ENCODE measurements around the gene CNTN2.

CNTN2 gene

DNA sequence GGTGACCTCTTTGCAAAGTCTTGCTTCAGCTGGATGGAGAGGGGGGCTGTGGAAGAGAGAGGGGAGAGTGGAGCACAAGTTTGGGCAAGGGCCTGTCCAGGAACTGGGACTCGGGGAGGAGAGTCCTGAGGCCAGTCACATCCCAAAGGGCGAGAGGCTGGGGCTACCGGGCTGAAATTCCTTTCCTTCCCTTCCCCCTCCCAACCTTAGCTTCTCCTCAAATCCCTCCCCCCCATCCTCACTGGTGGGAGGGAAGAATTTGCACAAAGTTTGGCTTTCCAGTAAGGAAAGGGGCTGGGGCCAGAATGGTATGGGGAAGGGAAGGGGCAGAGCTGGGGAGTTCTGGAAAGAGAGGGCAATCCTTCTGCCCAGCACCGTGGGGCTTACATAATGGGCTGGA is 854 bp downstream of the CNTN2 start:
- TF ChIP-seq, protein P1, sequence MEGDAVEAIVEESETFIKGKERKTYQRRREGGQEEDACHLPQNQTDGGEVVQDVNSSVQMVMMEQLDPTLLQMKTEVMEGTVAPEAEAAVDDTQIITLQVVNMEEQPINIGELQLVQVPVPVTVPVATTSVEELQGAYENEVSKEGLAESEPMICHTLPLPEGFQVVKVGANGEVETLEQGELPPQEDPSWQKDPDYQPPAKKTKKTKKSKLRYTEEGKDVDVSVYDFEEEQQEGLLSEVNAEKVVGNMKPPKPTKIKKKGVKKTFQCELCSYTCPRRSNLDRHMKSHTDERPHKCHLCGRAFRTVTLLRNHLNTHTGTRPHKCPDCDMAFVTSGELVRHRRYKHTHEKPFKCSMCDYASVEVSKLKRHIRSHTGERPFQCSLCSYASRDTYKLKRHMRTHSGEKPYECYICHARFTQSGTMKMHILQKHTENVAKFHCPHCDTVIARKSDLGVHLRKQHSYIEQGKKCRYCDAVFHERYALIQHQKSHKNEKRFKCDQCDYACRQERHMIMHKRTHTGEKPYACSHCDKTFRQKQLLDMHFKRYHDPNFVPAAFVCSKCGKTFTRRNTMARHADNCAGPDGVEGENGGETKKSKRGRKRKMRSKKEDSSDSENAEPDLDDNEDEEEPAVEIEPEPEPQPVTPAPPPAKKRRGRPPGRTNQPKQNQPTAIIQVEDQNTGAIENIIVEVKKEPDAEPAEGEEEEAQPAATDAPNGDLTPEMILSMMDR (IDR thresholded peaks at IDR 0.05; ENCODE audit: borderline replicate concordance, insufficient read depth, low read depth, low read length), result no peak
- H3K4me3 ChIP-seq (ENCODE audit: low read depth, low read length), result no peak overlapping the region

- H3K4me3 ChIP-seq (ENCODE audit: low read depth, low read length), result no peak overlapping the region
- TF ChIP-seq, protein P1 (IDR thresholded peaks at IDR 0.05; ENCODE audit: borderline replicate concordance, insufficient read depth, low read depth, low read length), result no peak
Measured at GRCh38 chr1:205044741-205045140, 1.7 kb downstream of the CNTN2 start.

- no peak overlapping the region for H3K4me3 ChIP-seq (ENCODE audit: low read depth, low read length)
- TF ChIP-seq, protein P1 (IDR thresholded peaks at IDR 0.05; ENCODE audit: borderline replicate concordance, insufficient read depth, low read depth, low read length), result no peak
Measured at GRCh38 chr1:205045146-205045545, 2.1 kb downstream of the CNTN2 start.

GRCh38 chr1:205046870-205047269 is 3.9 kb downstream of the CNTN2 start:
- no peak overlapping the region for H3K4me3 ChIP-seq (ENCODE audit: low read depth, low read length)
- TF ChIP-seq, protein P1 (IDR thresholded peaks at IDR 0.05; ENCODE audit: borderline replicate concordance, insufficient read depth, low read depth, low read length), result no peak

GRCh38 chr1:205047764-205048231 is 4.8 kb downstream of the CNTN2 start:
- TF ChIP-seq, protein P1 (IDR thresholded peaks at IDR 0.05; ENCODE audit: borderline replicate concordance, insufficient read depth, low read depth, low read length), result no peak
- H3K4me3 ChIP-seq (ENCODE audit: low read depth, low read length), result no peak overlapping the region

DNA sequence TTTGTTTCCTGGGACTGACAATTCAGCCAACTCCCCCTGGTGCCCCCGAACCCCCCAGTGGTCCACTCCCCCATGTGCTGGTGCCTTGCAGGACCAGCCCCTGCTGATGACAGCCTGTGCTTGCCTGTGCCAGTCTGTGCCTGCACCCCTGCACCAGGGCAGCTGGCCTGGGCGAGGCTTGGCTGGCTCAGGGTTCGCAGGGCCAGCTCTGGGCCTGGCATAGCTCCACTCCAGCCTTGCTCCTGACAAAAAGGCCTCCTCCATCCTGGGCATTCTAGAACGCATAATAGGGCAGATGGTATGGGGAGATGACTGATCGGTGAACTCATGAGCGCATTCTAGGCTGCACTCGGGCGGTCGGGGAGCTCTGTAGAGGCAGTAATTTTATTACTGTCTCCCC is 5.4 kb downstream of the CNTN2 start:
- H3K4me3 ChIP-seq (ENCODE audit: low read depth, low read length), result no peak overlapping the region
- TF ChIP-seq, protein P1 (IDR thresholded peaks at IDR 0.05; ENCODE audit: borderline replicate concordance, insufficient read depth, low read depth, low read length), result no peak

DNA sequence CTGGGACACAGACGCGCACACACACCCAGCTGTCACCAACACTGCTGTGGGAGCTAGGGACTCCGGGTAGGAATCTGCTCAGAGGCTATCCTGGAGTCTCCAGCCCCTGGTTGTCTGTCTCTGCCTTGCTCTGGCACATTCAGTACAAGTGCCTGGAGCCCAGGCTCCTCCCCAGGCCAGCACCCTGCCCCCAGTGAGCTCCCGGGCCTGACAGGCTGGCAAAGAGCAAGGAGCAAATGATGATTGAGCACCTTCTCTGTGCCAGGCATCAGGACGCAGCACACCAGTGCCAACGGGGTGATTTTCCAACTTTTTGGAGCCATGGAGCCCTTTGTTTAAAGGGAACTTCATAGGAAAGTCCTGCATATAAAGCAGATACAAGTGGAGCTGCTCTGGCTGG is 6.5 kb downstream of the CNTN2 start:
- TF ChIP-seq, protein P1 (IDR thresholded peaks at IDR 0.05; ENCODE audit: borderline replicate concordance, insufficient read depth, low read depth, low read length), result no peak
- H3K4me3 ChIP-seq (ENCODE audit: low read depth, low read length), result no peak overlapping the region

Data from GM12875 (cell line).